ENCODE measurements around the gene ATG101.

- TF ChIP-seq POLR2A (IDR thresholded peaks at IDR 0.05), result peak in 1 of 2 donors; percentile 2
- TF ChIP-seq CTCF (IDR thresholded peaks at IDR 0.05), result no peak
- TF ChIP-seq POLR2AphosphoS5 (IDR thresholded peaks at IDR 0.05; ENCODE audit: insufficient read depth in 1 of 2, low read depth in 1 of 2), result peak in 1 of 2 donors; percentile 85
Measured at GRCh38 chr12:52056801-52057637, 12.8 kb upstream of the ATG101 start.

All from vagina (tissue), 2 donors.